Stimulated activated CD4-positive, alpha-beta T cell treated with anti-CD3 and anti-CD28 coated beads, Interleukin-1b, Interleukin-23, amount 100 ng/mL, for 24 hours (primary cell): ENCODE results near the gene ASCL3.
"Not testable (repeated sequence)": the region's sequence is repeated elsewhere in the genome, so short reads cannot be mapped to it uniquely, and the experiment has no call there.

Source experiments
- DNase-seq, 4 experiments: peaks; one replicate each; pipeline ENCODE4 v3.0.0-alpha.2; 2020; ENCODE audit warnings: low read depth in 4 of 4, low spot score in 1 of 4

The ASCL3 gene

GRCh38 chr11:8948886-8949285, 6.1 kb upstream of the ASCL3 start:
- no peak for DNase-seq

DNA sequence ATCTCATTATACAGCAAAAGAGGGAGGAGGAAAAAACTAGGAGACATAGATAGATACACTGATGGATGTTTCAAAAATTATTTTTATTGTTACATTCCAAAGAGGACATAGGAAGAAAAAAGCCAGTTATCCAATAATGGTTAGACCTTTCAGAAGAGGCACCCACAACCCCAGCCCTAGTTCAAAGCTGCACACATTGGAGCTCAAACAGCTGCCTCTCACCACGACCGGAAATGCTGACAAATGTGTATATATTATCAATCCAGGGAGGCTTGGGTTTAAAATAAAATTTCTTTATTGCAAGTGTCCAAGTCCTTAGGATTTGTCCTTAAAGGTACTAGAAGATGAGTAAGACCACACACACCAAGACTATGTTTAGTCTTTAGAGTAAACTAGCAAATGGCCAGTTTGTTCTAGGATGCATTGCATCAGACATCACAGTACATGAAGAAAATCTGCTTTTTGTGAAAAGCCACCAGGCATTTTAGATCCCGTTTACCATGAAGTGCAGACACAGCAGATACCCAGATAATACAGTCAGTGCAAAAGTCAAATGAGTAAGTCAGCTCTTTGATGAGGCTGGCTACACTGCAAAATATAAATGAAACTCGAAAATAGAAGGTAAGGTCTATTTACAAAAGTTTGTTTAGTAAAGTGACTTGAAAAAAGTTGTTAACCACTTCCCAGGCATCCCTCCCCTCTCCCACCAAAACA, 4.6 kb upstream of the ASCL3 start:
- no peak for DNase-seq

- no peak for DNase-seq
Measured at GRCh38 chr11:8941341-8942103, 1.3 kb downstream of the ASCL3 start.

GRCh38 chr11:8937659-8938058, 5.2 kb downstream of the ASCL3 start:
- DNase-seq, result no peak

GRCh38 chr11:8937159-8937558, 5.7 kb downstream of the ASCL3 start:
- DNase-seq, result no peak

GRCh38 chr11:8935789-8936188, 7.0 kb downstream of the ASCL3 start:
- DNase-seq, result not testable (repeated sequence)

GRCh38 chr11:8934742-8935488, 7.9 kb downstream of the ASCL3 start:
- no peak for DNase-seq

GRCh38 chr11:8933931-8934330, 8.9 kb downstream of the ASCL3 start:
- DNase-seq, result no peak

DNA sequence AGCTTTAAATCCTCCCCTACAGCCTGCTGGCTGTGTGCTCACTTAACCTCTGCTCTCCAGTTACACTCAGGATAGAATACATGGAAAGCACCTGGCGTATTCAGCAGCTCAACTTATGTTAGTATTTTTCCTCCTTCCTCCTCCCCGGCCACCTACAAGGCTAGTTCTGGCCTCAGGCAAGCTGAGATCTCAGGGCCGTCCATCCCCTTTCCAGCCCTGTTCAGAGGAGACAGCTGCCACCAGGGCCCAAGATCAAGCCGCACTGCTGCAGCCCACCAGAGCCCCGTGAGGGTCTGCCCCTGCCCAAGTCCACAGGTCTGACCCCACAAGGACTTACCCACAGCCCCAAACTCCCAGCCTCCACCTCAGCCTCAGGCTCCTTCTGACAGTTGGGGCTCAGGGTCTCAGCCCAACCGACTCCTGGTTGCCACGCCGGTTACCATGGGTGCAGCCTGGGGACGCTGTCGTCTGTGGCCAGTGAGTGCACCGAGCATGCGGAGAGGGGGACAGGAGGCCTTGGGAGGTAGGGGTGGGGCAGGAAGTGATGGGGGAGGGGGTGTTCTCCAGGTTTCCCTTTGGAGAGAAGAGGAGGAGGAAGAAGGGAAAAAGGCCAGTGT, 10.1 kb downstream of the ASCL3 start, which contains the start of gene C11orf16:
Gene C11orf16 (minus strand): TSS at position 384 of the 617 bp plus-strand sequence. CDS start 639 bp downstream, outside the sequence.
- no peak for DNase-seq

- no peak for DNase-seq
Measured at GRCh38 chr11:8930456-8931175, 12.2 kb downstream of the ASCL3 start.

- DNase-seq, result no peak
Measured at GRCh38 chr11:8928981-8929615, 13.7 kb downstream of the ASCL3 start.

DNA sequence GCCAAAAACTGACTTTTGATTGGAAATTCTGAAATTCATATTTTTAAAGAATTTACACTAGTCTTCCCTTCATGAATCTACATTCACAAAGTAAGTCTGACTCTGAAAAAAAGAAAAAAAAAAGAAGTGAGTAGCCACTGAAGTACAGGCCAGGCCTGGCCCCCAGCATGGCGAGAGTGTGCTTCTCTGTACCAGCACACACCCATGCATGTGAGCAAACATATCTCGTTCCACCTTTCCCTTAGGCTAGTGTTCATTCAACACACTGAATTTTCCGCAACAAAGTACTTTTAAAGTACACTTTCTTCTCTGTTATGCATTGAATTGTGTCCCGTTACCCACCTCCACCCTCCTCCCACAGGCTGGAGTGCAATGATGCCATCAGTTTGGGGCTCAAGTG, 14.6 kb downstream of the ASCL3 start:
- DNase-seq, result no peak

GRCh38 chr11:8927233-8927632, 15.6 kb downstream of the ASCL3 start:
- DNase-seq, result no peak

GRCh38 chr11:8926236-8926635, 16.6 kb downstream of the ASCL3 start:
- no peak for DNase-seq

GRCh38 chr11:8925711-8926110, 17.1 kb downstream of the ASCL3 start:
- no peak for DNase-seq

DNA sequence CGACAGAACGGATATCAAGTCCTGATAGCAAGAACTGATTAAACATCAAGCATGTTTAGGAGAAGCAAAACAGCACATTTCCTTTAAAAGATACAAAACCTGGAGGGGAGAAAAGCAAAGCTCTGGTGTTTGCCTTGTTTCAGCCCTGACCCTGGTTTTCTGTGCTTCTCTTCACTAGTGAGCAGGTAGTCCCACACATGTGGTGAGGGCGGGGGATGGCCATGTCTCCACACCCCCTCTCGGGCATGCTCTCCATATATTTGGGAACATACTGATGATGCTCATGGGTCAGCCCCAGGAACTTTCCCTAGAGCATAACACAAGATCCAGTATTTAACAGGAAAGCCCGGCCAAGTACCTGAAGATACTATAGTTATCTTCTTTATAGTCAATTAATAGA, 20.1 kb downstream of the ASCL3 start:
- no peak for DNase-seq

DNA sequence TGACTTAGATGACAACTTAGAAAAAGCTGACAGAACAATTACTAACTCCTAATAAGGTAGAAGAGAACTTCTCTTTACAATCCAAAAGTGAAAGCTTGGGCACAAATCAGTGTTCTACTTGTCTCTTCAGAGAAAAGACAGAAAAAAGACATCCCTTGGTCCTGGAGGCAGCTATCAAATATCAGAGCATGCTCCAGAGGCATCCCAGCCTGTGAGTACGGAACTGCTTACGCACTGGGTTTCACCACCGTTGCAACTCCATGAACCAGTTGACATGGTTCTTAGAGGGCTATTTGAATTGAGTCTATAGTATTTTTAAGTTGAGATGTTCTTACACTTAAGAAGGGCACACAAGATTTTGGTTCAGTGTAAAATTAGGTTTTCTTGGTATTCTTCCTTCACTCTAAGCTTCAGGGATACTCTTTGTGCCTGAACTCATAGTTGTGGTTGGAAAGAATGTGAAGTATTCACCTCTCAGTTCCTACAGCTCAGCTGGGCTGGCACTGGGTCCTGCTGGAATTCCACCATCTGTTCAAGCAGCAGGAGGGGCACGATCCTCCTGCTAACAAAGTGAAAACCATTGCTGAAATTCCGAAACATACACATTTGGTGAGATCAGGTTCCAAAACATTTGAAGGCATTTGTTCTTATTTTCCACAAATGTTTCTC, 25.5 kb downstream of the ASCL3 start:
- DNase-seq, result no peak

GRCh38 chr11:8914661-8915018, 28.2 kb downstream of the ASCL3 start:
- no peak for DNase-seq

DNA sequence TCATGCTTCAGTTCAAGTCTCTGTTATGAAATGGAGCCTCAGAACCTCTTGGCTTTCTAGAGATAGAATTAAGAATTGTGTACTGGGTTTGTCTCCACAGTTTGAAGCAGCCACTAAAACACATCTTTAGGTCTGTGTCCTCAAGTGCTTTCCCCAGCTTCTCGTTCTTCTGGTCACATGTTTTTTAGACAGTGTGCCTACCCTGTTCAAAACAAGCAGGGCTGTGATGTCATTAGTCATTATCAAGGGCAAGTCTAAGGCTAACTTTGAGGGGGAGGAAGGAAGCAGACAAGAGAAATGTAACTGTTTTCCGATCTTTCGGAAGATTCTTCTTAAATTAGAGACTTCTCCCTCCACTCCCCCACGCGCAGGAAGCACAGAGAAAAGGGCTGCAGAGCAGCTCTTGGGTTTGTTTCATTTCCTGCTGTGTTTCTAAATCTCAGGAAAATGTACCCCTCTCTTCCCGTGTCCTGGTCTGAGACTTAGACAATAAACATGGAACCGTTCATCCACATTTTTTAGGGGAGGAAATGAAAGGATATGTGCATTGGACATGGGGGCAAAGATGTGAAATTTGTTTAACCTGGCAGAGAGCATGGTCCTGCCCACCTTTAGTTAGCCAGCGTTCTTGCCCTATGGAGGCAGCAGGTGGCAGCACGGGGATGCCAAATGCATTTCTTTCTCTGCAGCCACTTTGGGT, 28.7 kb downstream of the ASCL3 start:
- DNase-seq, result peak in 1 of 4 experiments; percentile 14
